Uterus (tissue), 2 donors: Measurements from ENCODE around the gene PRKAR1B.

Source experiments
- CTCF ChIP-seq, 4 experiments: fragments of 200-600 bp in 2 of 4; fragments of 450-650 bp in 2 of 4; sonication (generic) in 2 of 4; IDR thresholded peaks; one replicate each; pipeline ENCODE4 v1.5.1; 2016 to 2019; ENCODE audit warnings: antibody characterized with exemption in 4 of 4, mild to moderate bottlenecking in 2 of 4, moderate library complexity in 1 of 4
- POLR2A ChIP-seq, 2 donors: fragments of 450-650 bp; IDR thresholded peaks; one replicate each; pipeline ENCODE4 v1.6.1; 2016; ENCODE audit warnings: antibody characterized with exemption in 2 of 2, mild to moderate bottlenecking in 1 of 2, moderate library complexity in 1 of 2

- no peak for TF ChIP-seq CTCF (IDR thresholded peaks at IDR 0.05)
- no peak for TF ChIP-seq POLR2A (IDR thresholded peaks at IDR 0.05)
Observed at GRCh38 chr7:644381-645305, 82.4 kb downstream of the PRKAR1B start.
